GM12878 (cell line): Measurements from ENCODE around the gene RAP1GDS1. TPM values are rescaled to one million over a fixed set of nuclear protein-coding genes. Genes with fewer than 3 reads are reported as not detected.

ENCODE experiments used
- ATAC-seq: fragments of 200-7000 bp; cut with Tn5 transposase; 3 replicates; pipeline ENCODE4 v1.9.1; 2020; ENCODE audit warnings: mild to moderate bottlenecking, moderate library complexity
- BruUV-seq: library from RNA; stranded (reverse); fragments of 400-500 nt; replicated peaks from 2 replicates; lab custom pipeline; 2021; lab: Mats Ljungman, UMichigan
- CTCF ChIA-PET: fragments of 300-600 bp; sonication (Branson Sonifier 250); formaldehyde crosslinking; extraction: SDS; loops from one replicate; lab custom pipeline; 2021; ENCODE audit warnings: inconsistent platforms; lab: Yijun Ruan, JAX
- POLR2A ChIA-PET: fragments of 350-600 bp; formaldehyde crosslinking; extraction: SDS; loops from one replicate; lab custom pipeline; 2021; ENCODE audit warnings: inconsistent platforms; lab: Charles Lee
- RAD21 ChIA-PET: fragments of 300-600 bp; sonication (Branson Sonifier 250); formaldehyde crosslinking; loops from one replicate; lab custom pipeline; 2023; ENCODE audit warnings: antibody characterized with exemption; ENCODE audit not compliant: unreplicated experiment; lab: Charles Lee
- SMC1A ChIA-PET: fragments of 300-600 bp; sonication (Branson Sonifier 250); formaldehyde crosslinking; loops from one replicate; lab custom pipeline; 2023; ENCODE audit not compliant: unreplicated experiment, uncharacterized antibody; lab: Charles Lee
- DNase-seq: peaks from one replicate; pipeline ENCODE4 v3.0.0-alpha.2; 2011; ENCODE audit warnings: low read depth, low spot score
- FAIRE-seq: peaks from 3 replicates; lab custom pipeline; 2011; peaks lifted over from hg19 to GRCh38; lab: Jason Lieb, UNC
- H2AFZ ChIP-seq: 2 replicates; pipeline ENCODE4 v1.6.0; 2011; ENCODE audit warnings: low read depth, low read length, control low read depth; ENCODE audit not compliant: control insufficient read depth
- H3K27ac ChIP-seq: 2 replicates; pipeline ENCODE4 v1.5.1; 2011; ENCODE audit warnings: control low read depth; ENCODE audit not compliant: control insufficient read depth, insufficient read depth
- H3K27me3 ChIP-seq, 2 experiments: replicated peaks in 1 of 2; 2 replicates each; pipeline versions ENCODE4 v1.6.0 to v1.6.1; 2011; ENCODE audit warnings: low read length in 1 of 2; ENCODE audit not compliant: control insufficient read depth in 2 of 2, insufficient read depth in 2 of 2
- H3K36me3 ChIP-seq, 2 experiments: 2 replicates each; pipeline ENCODE4 v1.5.1; 2011; ENCODE audit warnings: low read length in 1 of 2; ENCODE audit not compliant: control insufficient read depth in 2 of 2, insufficient read depth in 2 of 2
- H3K4me1 ChIP-seq: 2 replicates; pipeline ENCODE4 v1.6.1; 2011; ENCODE audit warnings: mild to moderate bottlenecking, low read length, moderate library complexity, mixed read lengths; ENCODE audit not compliant: control insufficient read depth, insufficient read depth
- H3K4me2 ChIP-seq: 2 replicates; pipeline ENCODE4 v1.6.0; 2011; ENCODE audit warnings: control low read depth; ENCODE audit not compliant: control insufficient read depth, insufficient read depth
- H3K4me3 ChIP-seq: fragments of 200-600 bp; sonication (generic); 2 replicates; pipeline ENCODE4 v1.5.1; 2016
- H3K79me2 ChIP-seq: 2 replicates; pipeline ENCODE4 v1.6.0; 2011; ENCODE audit warnings: low read length; ENCODE audit not compliant: control insufficient read depth, insufficient read depth
- H3K9ac ChIP-seq: 2 replicates; pipeline ENCODE4 v1.8.0; 2011; ENCODE audit warnings: low read length, control low read depth, mixed read lengths; ENCODE audit not compliant: control insufficient read depth, insufficient read depth
- H3K9me3 ChIP-seq: replicated peaks from 3 replicates; pipeline ENCODE4 v1.5.1; 2011; ENCODE audit warnings: mild to moderate bottlenecking, low read length; ENCODE audit not compliant: control insufficient read depth, insufficient read depth
- H4K20me1 ChIP-seq: 2 replicates; pipeline ENCODE4 v1.6.0; 2011; ENCODE audit not compliant: control insufficient read depth, insufficient read depth
- BACH1 ChIP-seq: fragments of 450-650 bp; IDR thresholded peaks from 2 replicates; pipeline ENCODE4 v1.6.1; 2017; ENCODE audit warnings: mild to moderate bottlenecking, borderline replicate concordance
- CTCF ChIP-seq, 3 experiments: IDR thresholded peaks in 2 of 3; conservative IDR thresholded peaks in 1 of 3; 2 replicates each; pipeline ENCODE4 v1.5.1; 2011; ENCODE audit warnings: low read depth in 3 of 3, low read length in 3 of 3, mild to moderate bottlenecking in 3 of 3, control low read depth in 2 of 3, moderate library complexity in 2 of 3, inconsistent platforms in 1 of 3, mixed read lengths in 1 of 3; ENCODE audit not compliant: control insufficient read depth in 2 of 3, insufficient read depth in 1 of 3; ENCODE audit errors: extremely low read depth in 1 of 3
- DPF2 ChIP-seq: fragments of 450-650 bp; IDR thresholded peaks from 2 replicates; pipeline ENCODE4 v1.6.1; 2017; ENCODE audit warnings: mild to moderate bottlenecking
- EED ChIP-seq: sonication (generic); IDR thresholded peaks from 2 replicates; pipeline ENCODE4 v1.6.1; 2016; ENCODE audit warnings: antibody characterized with exemption, low read depth
- GABPA ChIP-seq: IDR thresholded peaks from 2 replicates; pipeline ENCODE4 v1.6.1; 2014; ENCODE audit warnings: antibody characterized with exemption, low read depth, mild to moderate bottlenecking, inconsistent platforms
- IRF3 ChIP-seq: fragments of 450-650 bp; IDR thresholded peaks from 2 replicates; pipeline ENCODE4 v1.6.1; 2014; ENCODE audit warnings: mild to moderate bottlenecking
- PAX5 ChIP-seq: IDR thresholded peaks from 2 replicates; pipeline ENCODE4 v1.6.1; 2011; ENCODE audit warnings: low read depth, low read length, borderline replicate concordance
- RUNX3 ChIP-seq: IDR thresholded peaks from 2 replicates; pipeline ENCODE4 v1.6.1; 2012; ENCODE audit warnings: low read length, inconsistent platforms
- STAT3 ChIP-seq: IDR thresholded peaks from 2 replicates; pipeline ENCODE4 v1.6.1; 2011; ENCODE audit warnings: low read depth, low read length, improper control_type of control experiment
- ZNF274 ChIP-seq: IDR thresholded peaks from one replicate; pipeline ENCODE4 v1.8.0; 2011; ENCODE audit not compliant: insufficient read length, insufficient read depth
- WGBS: methylation state at CpG from one replicate; pipeline ENCODE4 v1.1.6; 2016; ENCODE audit warnings: low lambda C conversion rate; ENCODE audit not compliant: insufficient replicate concordance, insufficient coverage; ENCODE audit errors: missing lambda C conversion rate; 5-methylcytosine and 5-hydroxymethylcytosine counted together
- in situ Hi-C: fragments of 300-500 bp; cut with MboI; formaldehyde crosslinking; loops from 9 replicates; pipeline ENCODE4 v1.14.3; 2018; ENCODE audit warnings: mixed read lengths
- intact Hi-C: fragments of 100-400 bp; cut with micrococcal nuclease; formaldehyde crosslinking; loops from one replicate; pipeline ENCODE4 v1.14.2; 2022; ENCODE audit not compliant: unreplicated experiment
- polyA plus RNA-seq, 11 experiments: library from polyadenylated mRNA; depleted of rRNA in 4 of 11; unstranded in 6 of 11; stranded (reverse) in 5 of 11; fragments of >200 nt; fragmentation: Nextera tagmentation in 4 of 11; fragmentation: Illumina TruSeq in 1 of 11; extraction: Ambion mirVana in 4 of 11; extraction: Trizol in 1 of 11; gene quantifications; 1 replicate in 1 of 11; 2 replicates in 10 of 11; pipeline versions ENCODE4 v1.2.1 to v1.2.3, GENCODE V29; 2011 to 2016; ENCODE audit warnings: inconsistent platforms in 2 of 11, missing spikeins in 2 of 11, low read depth in 1 of 11
- total RNA-seq, 4 experiments: library from RNA; depleted of rRNA in 3 of 4; stranded (reverse); fragments of >200 nt in 3 of 4; fragmentation: Illumina TruSeq in 1 of 4; extraction: Trizol in 1 of 4; gene quantifications; 2 replicates each; pipeline versions ENCODE4 v1.2.1 to v1.2.3, GENCODE V29; 2013 to 2021

Gene RAP1GDS1
- total and polyA plus RNA-seq, 10 of the 15 experiments (the other 5 are each of a cell fraction or from before 2014, with no cell fraction given): 12.0 to 30.5 (median 20.7) TPM

DNA sequence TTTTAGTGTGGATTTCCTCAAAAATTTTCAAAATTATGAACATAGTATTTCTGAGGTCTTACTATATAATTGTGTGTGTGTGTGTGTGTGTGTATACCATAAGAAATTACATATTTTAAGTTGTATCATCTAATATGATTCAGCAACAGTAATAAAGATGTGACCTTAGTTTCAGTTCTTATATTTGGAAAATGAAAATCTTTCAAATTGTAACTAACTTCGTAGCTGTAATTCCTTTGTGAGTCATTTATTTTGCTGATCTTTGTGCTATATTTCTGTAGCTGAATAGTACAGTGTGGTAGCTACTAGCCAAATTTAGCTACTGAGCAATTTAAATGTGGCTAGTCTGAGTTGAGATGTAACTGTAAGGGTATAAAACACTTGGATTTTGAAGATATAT lies 116.4 kb downstream of the RAP1GDS1 start:
- BruUV-seq: no TSS peak
- H3K4me1 ChIP-seq: no peaks in the 10 kb centered on the region
- ChIA-PET SMC1A (interaction anchor here (1.0 to 3.3 kb wide), 7 partner anchors 14 to 229 kb away, joined by 3 to 11 read pairs (median 3); no protein-coding TSS in a partner anchor), RAD21 (no interaction called here), CTCF (interaction anchor here (1.0 to 1.7 kb wide), 3 partner anchors 39 to 90 kb away, joined by 3 to 4 read pairs (median 3); no protein-coding TSS in a partner anchor), POLR2A (no interaction called here)
- no peak overlapping the region for H2AFZ ChIP-seq
- no peak overlapping the region for H3K4me3 ChIP-seq
- DNase-seq (no peak), FAIRE-seq (peak; percentile 54), ATAC-seq (peak; percentile 63)
- H3K4me2 ChIP-seq: no peak overlapping the region
- no peaks in the 10 kb centered on the region for H4K20me1 ChIP-seq
- in situ Hi-C loops: no loop called here
- no peaks in the 10 kb centered on the region for H3K36me3 ChIP-seq
- no peaks in the 10 kb centered on the region for H3K9me3 ChIP-seq
- WGBS: 0% methylated on average over 1 of the region's 1 CpG
- H3K27me3 ChIP-seq: no peaks in the 10 kb centered on the region
- intact Hi-C loops: no loop called here
- peak; percentile 29; the same call in 1 of the 2 replicates for TF ChIP-seq RUNX3
- no peak for TF ChIP-seq GABPA
- H3K27ac ChIP-seq: no peak overlapping the region
- H3K79me2 ChIP-seq: no peaks in the 10 kb centered on the region
- no peak overlapping the region for H3K9ac ChIP-seq

DNA sequence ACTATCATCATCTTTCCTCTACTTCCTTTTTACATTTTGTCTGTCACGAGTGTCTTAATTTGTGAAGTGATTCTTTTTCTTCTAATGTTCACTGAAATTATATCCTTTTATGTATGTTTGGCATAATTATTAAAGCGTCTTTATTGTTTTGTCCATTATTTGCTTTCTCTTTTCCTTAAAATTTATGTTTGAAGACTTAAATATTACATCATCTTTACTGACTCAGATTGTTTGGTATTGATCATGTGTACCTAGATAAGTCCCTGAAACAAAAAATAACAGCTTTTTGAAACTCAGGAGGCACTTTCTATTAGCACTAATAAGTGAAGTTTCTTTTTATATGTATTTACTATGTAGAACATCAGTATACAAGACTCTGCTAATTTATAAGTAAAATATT lies 120.1 kb downstream of the RAP1GDS1 start:
- no peaks in the 10 kb centered on the region for H4K20me1 ChIP-seq
- 97% methylated on average over 2 of the region's 2 CpGs for WGBS
- FAIRE-seq (no peak), ATAC-seq (no peak), DNase-seq (no peak)
- no peaks in the 10 kb centered on the region for H3K4me1 ChIP-seq
- H3K27ac ChIP-seq: no peak overlapping the region
- intact Hi-C loops (no loop called here), in situ Hi-C loops (no loop called here)
- no peak overlapping the region for H3K4me2 ChIP-seq
- H2AFZ ChIP-seq: no peak overlapping the region
- TF ChIP-seq CTCF (IDR thresholded peaks at IDR 0.05 in 2 of 3, conservative IDR thresholded peaks at IDR 0.05 in 1 of 3; ENCODE audit: control insufficient read depth in 2 of 3, extremely low read depth in 1 of 3, insufficient read depth in 1 of 3, low read depth in 3 of 3, low read length in 3 of 3): no peak
- no peak for TF ChIP-seq IRF3
- TF ChIP-seq STAT3: no peak
- TF ChIP-seq ZNF274: no peak
- no peak for TF ChIP-seq PAX5
- TF ChIP-seq EED: no peak
- TF ChIP-seq DPF2: no peak
- no peak for TF ChIP-seq BACH1
- ChIA-PET RAD21 (interaction anchor here (0.8 kb wide), 1 partner anchor 120 kb away, joined by 3 read pairs; the partner anchor contains the start of gene RAP1GDS1), POLR2A (no interaction called here), SMC1A (interaction anchor here (1.1 to 1.5 kb wide), 2 partner anchors 12 to 19 kb away, joined by 3 to 5 read pairs; no protein-coding TSS in a partner anchor), CTCF (interaction anchor here (1.2 kb wide), 1 partner anchor 614 kb away, joined by 3 read pairs; the partner anchor contains the start of gene METAP1)
- H3K79me2 ChIP-seq: no peaks in the 10 kb centered on the region
- no peaks in the 10 kb centered on the region for H3K36me3 ChIP-seq
- H3K27me3 ChIP-seq: no peaks in the 10 kb centered on the region
- no peak overlapping the region for H3K4me3 ChIP-seq
- no peak overlapping the region for H3K9ac ChIP-seq
- BruUV-seq: no TSS peak
- H3K9me3 ChIP-seq: no peaks in the 10 kb centered on the region
